T-cell (primary cell): ENCODE results near the gene SORCS1. TPM values are rescaled to one million over a fixed set of nuclear protein-coding genes. Genes with fewer than 3 reads are reported as not detected.

Experiments used
- ATAC-seq, 4 experiments: fragments of 200-7000 bp in 3 of 4; fragments of 150-1000 bp in 1 of 4; cut with Tn5 transposase; replicated peaks in 1 of 4; 1 replicate in 3 of 4; 2 replicates in 1 of 4; pipeline ENCODE4 v1.10.0; 2021; ENCODE audit warnings: moderate library complexity in 3 of 4, mild to moderate bottlenecking in 2 of 4, moderate number of reproducible peaks in 1 of 4
- CTCF ChIA-PET, 2 donors: fragments of 300-600 bp; sonication (Branson Sonifier 250); formaldehyde crosslinking; loops; one replicate each; lab custom pipeline; 2022; ENCODE audit warnings: antibody characterized with exemption in 2 of 2; lab: Charles Lee
- POLR2A ChIA-PET, 2 donors: fragments of 300-600 bp; sonication (Branson Sonifier 250); formaldehyde crosslinking; loops; one replicate each; lab custom pipeline; 2022; ENCODE audit warnings: antibody characterized with exemption in 2 of 2; lab: Charles Lee
- DNase-seq, 35 experiments: peaks; one replicate each; pipeline versions ENCODE4 v3.0.0 to v3.0.0-alpha.2; 2013 to 2023
- H3K27ac ChIP-seq: one replicate; pipeline ENCODE4 v1.5.1; 2013; ENCODE audit warnings: low read length
- H3K27me3 ChIP-seq, 2 experiments: replicated peaks in 1 of 2; 1 replicate in 1 of 2; 2 replicates in 1 of 2; pipeline versions ENCODE4 v1.6.1 to v1.7.0; 2013; ENCODE audit warnings: low read length in 1 of 2, mixed read lengths in 1 of 2; ENCODE audit not compliant: control insufficient read depth in 2 of 2, insufficient read depth in 2 of 2; ENCODE audit errors: extremely low read depth in 1 of 2
- H3K36me3 ChIP-seq, 2 donors: 1 replicate in 1 of 2; 2 replicates in 1 of 2; pipeline versions ENCODE4 v1.6.1 to v1.7.0; 2013; ENCODE audit warnings: low read length in 1 of 2; ENCODE audit not compliant: control insufficient read depth in 2 of 2, insufficient read depth in 1 of 2; ENCODE audit errors: extremely low read depth in 1 of 2
- H3K4me1 ChIP-seq, 2 experiments: 1 replicate in 1 of 2; 2 replicates in 1 of 2; pipeline versions ENCODE4 v1.6.1 to v1.7.0; 2013; ENCODE audit warnings: low read length in 2 of 2, mixed read lengths in 1 of 2; ENCODE audit not compliant: insufficient read depth in 2 of 2, control insufficient read depth in 1 of 2; ENCODE audit errors: extremely low read depth in 1 of 2
- H3K4me3 ChIP-seq, 2 donors: 1 replicate in 1 of 2; 2 replicates in 1 of 2; pipeline versions ENCODE4 v1.5.1 to v1.7.0; 2013; ENCODE audit warnings: mild to moderate bottlenecking in 2 of 2, low read length in 1 of 2, moderate library complexity in 1 of 2; ENCODE audit not compliant: control insufficient read depth in 1 of 2; ENCODE audit errors: extremely low read depth in 1 of 2
- H3K9me3 ChIP-seq: 2 replicates; pipeline ENCODE4 v1.7.0; 2013
- H3K27ac Mint-ChIP-seq, 2 donors: one replicate each; pipeline ENCODE4 v1.8.0; 2020 to 2021; ENCODE audit warnings: mild to moderate bottlenecking in 2 of 2, mixed read lengths in 2 of 2
- H3K27me3 Mint-ChIP-seq, 2 donors: one replicate each; pipeline ENCODE4 v1.8.0; 2021 to 2022; ENCODE audit warnings: mixed read lengths in 2 of 2
- H3K36me3 Mint-ChIP-seq: one replicate; pipeline ENCODE4 v1.8.0; 2021; ENCODE audit warnings: mixed read lengths
- H3K4me1 Mint-ChIP-seq, 3 donors: one replicate each; pipeline ENCODE4 v1.8.0; 2020 to 2022; ENCODE audit warnings: mixed read lengths in 3 of 3, mild to moderate bottlenecking in 1 of 3
- H3K4me3 Mint-ChIP-seq, 3 donors: one replicate each; pipeline ENCODE4 v1.8.0; 2020 to 2022; ENCODE audit warnings: mild to moderate bottlenecking in 3 of 3, mixed read lengths in 3 of 3, moderate library complexity in 3 of 3
- H3K9me3 Mint-ChIP-seq, 3 donors: one replicate each; pipeline ENCODE4 v1.8.0; 2020 to 2022; ENCODE audit warnings: mixed read lengths in 3 of 3
- WGBS: methylation state at CpG from one replicate; pipeline ENCODE4 v1.1.5; 2013; ENCODE audit warnings: missing lambda C conversion rate; ENCODE audit not compliant: insufficient coverage; 5-methylcytosine and 5-hydroxymethylcytosine counted together
- total RNA-seq, 35 experiments: library from RNA in 6 of 35; stranded (reverse) in 6 of 35; fragments of 120-200 nt in 1 of 35; gene quantifications; one replicate each; pipeline versions ENCODE4 v1.2.1 to v1.2.4 and lab custom pipeline; 2013 to 2026

Gene SORCS1
- total RNA-seq, 5 donors from 2014 or later (not counting 1 experiment from before 2014, with no cell fraction given): not detected

- no peak for ATAC-seq
- ChIA-PET CTCF (no interaction called here), POLR2A (interaction anchor here in 1 of 2 donors (0.6 kb wide), 1 partner anchor 25 kb away, joined by 3 read pairs; no protein-coding TSS in a partner anchor)
- WGBS: 63% methylated on average over 8 of the region's 10 CpGs
- Mint-ChIP-seq H3K27ac (no peak overlapping the region), H3K4me1 (no peaks in the 10 kb centered on the region), H3K9me3 (no peaks in the 10 kb centered on the region), H3K4me3 (no peak overlapping the region), H3K36me3 (no peaks in the 10 kb centered on the region), H3K27me3 (no peaks in the 10 kb centered on the region)
- H3K36me3 ChIP-seq: no peaks in the 10 kb centered on the region
- H3K9me3 ChIP-seq: no peaks in the 10 kb centered on the region
- no peak for DNase-seq
- H3K4me1 ChIP-seq: no peaks in the 10 kb centered on the region
- no peak overlapping the region for H3K27ac ChIP-seq
- H3K4me3 ChIP-seq: no peak overlapping the region
- H3K27me3 ChIP-seq: no peaks in the 10 kb centered on the region
These were observed 338.7 kb downstream of the SORCS1 start for GRCh38 chr10:106825576-106826364.

DNA sequence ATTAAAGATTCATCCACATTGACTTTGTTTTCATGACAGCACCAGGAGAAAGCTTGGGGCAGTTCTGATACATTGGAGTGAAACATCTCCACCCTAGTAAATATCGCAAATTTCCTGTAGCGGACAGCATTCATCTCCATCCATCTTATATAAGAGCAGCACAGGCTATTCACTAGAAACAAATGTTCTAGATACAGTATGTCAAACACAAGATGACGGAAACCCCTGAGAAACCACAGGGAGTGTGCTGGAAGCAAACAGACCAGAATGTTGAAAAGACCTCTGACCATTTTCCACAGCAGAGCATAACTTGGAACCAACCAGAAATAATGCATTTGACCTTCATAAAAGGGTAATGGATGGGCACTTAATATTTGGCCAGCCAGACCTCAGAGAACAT is 343.9 kb downstream of the SORCS1 start:
- Mint-ChIP-seq H3K4me3 (no peak overlapping the region), H3K9me3 (peaks cover 0 to 10% (median 4%) of the 10 kb centered on the region in 3 donors), H3K36me3 (no peaks in the 10 kb centered on the region), H3K27me3 (no peaks in the 10 kb centered on the region), H3K27ac (no peak overlapping the region), H3K4me1 (peaks cover 0 to 4% (median 0%) of the 10 kb centered on the region in 3 donors)
- DNase-seq (no peak), ATAC-seq (no peak)
- Histone ChIP-seq H3K27ac (no peak overlapping the region), H3K4me1 (no peaks in the 10 kb centered on the region), H3K36me3 (no peaks in the 10 kb centered on the region), H3K4me3 (no peak overlapping the region), H3K9me3 (no peaks in the 10 kb centered on the region), H3K27me3 (no peaks in the 10 kb centered on the region)
- CTCF ChIA-PET: interaction anchor here in 1 of 2 donors (0.6 kb wide), 1 partner anchor 103 kb away, joined by 3 read pairs; no protein-coding TSS in a partner anchor
- no CpG with 5 or more reads among the region's 3 CpGs for WGBS
- POLR2A ChIA-PET: no interaction called here

GRCh38 chr10:106819490-106819889 is 345.0 kb downstream of the SORCS1 start:
- H3K27ac ChIP-seq: no peak overlapping the region
- H3K36me3 ChIP-seq: no peaks in the 10 kb centered on the region
- H3K9me3 Mint-ChIP-seq: peaks cover 0 to 10% (median 4%) of the 10 kb centered on the region in 3 donors
- ATAC-seq (no peak), DNase-seq (no peak)
- no peaks in the 10 kb centered on the region for H3K4me1 ChIP-seq
- ChIA-PET POLR2A (no interaction called here), CTCF (no interaction called here)
- no peaks in the 10 kb centered on the region for H3K27me3 Mint-ChIP-seq
- no peaks in the 10 kb centered on the region for H3K9me3 ChIP-seq
- WGBS: no CpG with 5 or more reads among the region's 4 CpGs
- H3K4me3 ChIP-seq: no peak overlapping the region
- H3K27ac Mint-ChIP-seq: no peak overlapping the region
- H3K4me1 Mint-ChIP-seq: peaks cover 0 to 5% (median 0%) of the 10 kb centered on the region in 3 donors
- no peak overlapping the region for H3K4me3 Mint-ChIP-seq
- H3K27me3 ChIP-seq: no peaks in the 10 kb centered on the region
- no peaks in the 10 kb centered on the region for H3K36me3 Mint-ChIP-seq

GRCh38 chr10:106816318-106817085 is 348.0 kb downstream of the SORCS1 start:
- Mint-ChIP-seq H3K27ac (no peak overlapping the region), H3K9me3 (peaks cover 0 to 10% (median 4%) of the 10 kb centered on the region in 3 donors), H3K27me3 (no peaks in the 10 kb centered on the region), H3K4me3 (no peak overlapping the region), H3K36me3 (no peaks in the 10 kb centered on the region), H3K4me1 (peaks cover 0 to 5% (median 0%) of the 10 kb centered on the region in 3 donors)
- Histone ChIP-seq H3K27ac (no peak overlapping the region), H3K4me1 (no peaks in the 10 kb centered on the region), H3K9me3 (no peaks in the 10 kb centered on the region), H3K27me3 (no peaks in the 10 kb centered on the region), H3K36me3 (no peaks in the 10 kb centered on the region), H3K4me3 (no peak overlapping the region)
- no peak for ATAC-seq
- DNase-seq: no peak
- POLR2A ChIA-PET: no interaction called here
- CTCF ChIA-PET: interaction anchor here in 1 of 2 donors (0.6 kb wide), 1 partner anchor 537 kb away, joined by 3 read pairs; no protein-coding TSS in a partner anchor
- WGBS: 63% methylated on average over 1 of the region's 7 CpGs

DNA sequence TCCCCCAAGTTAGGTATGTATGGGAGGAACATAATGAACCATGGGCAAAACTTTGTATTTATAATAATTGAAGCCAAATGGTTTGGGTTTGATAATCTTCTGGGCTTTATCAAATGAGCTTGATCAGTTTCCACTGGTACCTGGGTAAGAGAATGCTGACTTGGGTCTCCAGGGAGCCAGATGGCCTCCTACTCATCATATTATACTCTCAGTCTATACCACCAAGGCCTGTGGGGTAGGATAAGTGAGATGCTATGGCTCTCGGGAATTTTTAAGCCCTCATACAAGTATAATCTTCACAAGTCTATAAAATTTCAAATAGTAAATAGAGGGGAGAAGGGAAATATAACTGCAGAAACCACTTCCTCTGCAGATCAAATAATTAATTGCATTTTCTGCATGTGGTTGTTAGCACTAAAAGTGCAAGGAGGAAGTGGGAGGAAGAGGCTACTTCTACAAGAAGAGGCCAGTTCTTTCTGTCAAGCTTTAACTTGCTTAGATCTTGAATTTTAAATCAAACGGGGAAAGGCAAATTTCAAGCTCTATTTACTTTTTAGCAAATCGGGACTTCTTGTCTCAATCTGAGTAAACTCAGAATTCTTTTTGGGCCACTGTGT is 349.0 kb downstream of the SORCS1 start:
- Histone ChIP-seq H3K27ac (no peak overlapping the region), H3K4me1 (no peaks in the 10 kb centered on the region), H3K4me3 (no peak overlapping the region), H3K27me3 (no peaks in the 10 kb centered on the region), H3K36me3 (no peaks in the 10 kb centered on the region), H3K9me3 (no peaks in the 10 kb centered on the region)
- CTCF ChIA-PET: no interaction called here
- H3K36me3 Mint-ChIP-seq: no peaks in the 10 kb centered on the region
- peaks cover 0 to 5% (median 0%) of the 10 kb centered on the region in 3 donors for H3K4me1 Mint-ChIP-seq
- POLR2A ChIA-PET: no interaction called here
- no peak for DNase-seq
- peaks cover 0 to 10% (median 4%) of the 10 kb centered on the region in 3 donors for H3K9me3 Mint-ChIP-seq
- ATAC-seq: no peak
- H3K27ac Mint-ChIP-seq: no peak overlapping the region
- no peaks in the 10 kb centered on the region for H3K27me3 Mint-ChIP-seq
- no CpG with 5 or more reads among the region's 3 CpGs for WGBS
- no peak overlapping the region for H3K4me3 Mint-ChIP-seq

DNA sequence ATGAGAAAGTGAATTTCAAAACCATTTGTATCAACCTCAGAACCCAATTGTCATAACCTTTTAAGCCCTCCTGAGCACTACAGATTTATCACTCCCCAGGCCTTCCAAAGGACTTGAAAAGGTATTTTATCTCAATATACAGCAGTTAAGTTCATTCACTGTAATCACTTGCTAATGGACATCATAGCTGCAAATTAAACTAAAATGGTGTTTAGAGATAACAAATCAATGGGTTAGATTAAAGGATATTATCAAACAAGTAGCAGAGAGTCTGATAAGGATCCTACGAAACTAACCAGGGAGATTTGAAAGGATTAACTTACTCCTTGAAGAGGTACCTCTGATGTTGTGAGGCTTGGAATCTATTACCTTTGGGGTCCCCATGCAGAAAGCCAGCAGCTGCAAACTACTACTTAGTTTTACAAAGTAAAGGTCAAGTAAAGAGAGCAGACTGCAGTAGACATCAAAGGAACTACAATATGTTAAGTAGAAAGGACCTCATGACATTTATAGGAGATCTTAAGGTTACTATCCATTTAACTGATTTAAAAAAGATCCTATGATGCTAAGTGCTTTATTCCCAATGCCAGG is 359.4 kb downstream of the SORCS1 start:
- Histone ChIP-seq H3K27ac (no peak overlapping the region), H3K36me3 (no peaks in the 10 kb centered on the region), H3K27me3 (no peaks in the 10 kb centered on the region), H3K4me1 (no peaks in the 10 kb centered on the region), H3K9me3 (no peaks in the 10 kb centered on the region), H3K4me3 (no peak overlapping the region)
- no peak overlapping the region for H3K4me3 Mint-ChIP-seq
- no peak for ATAC-seq
- peaks cover 4 to 20% (median 8%) of the 10 kb centered on the region in 3 donors for H3K9me3 Mint-ChIP-seq
- no peak overlapping the region for H3K27ac Mint-ChIP-seq
- POLR2A ChIA-PET: interaction anchor here in 1 of 2 donors (0.8 kb wide), 1 partner anchor 707 kb away, joined by 3 read pairs; no protein-coding TSS in a partner anchor
- DNase-seq: no peak
- H3K36me3 Mint-ChIP-seq: no peaks in the 10 kb centered on the region
- CTCF ChIA-PET: no interaction called here
- no peaks in the 10 kb centered on the region for H3K4me1 Mint-ChIP-seq
- no CpG with 5 or more reads among the region's 1 CpG for whole genome bisulfite sequencing
- H3K27me3 Mint-ChIP-seq: peaks cover 0 to 4% of the 10 kb centered on the region in 2 donors
